ENCODE data around the gene SLC7A6.
A peak's percentile ranks its signal among the peaks of the same experiment; 100 is the strongest.

The SLC7A6 gene

GRCh38 chr16:68235108-68235886, 29.0 kb upstream of the SLC7A6 start:
- no peak for DNase-seq

GRCh38 chr16:68235887-68236136, 28.5 kb upstream of the SLC7A6 start, which contains the start of gene ESRP2:
ESRP2 (minus strand) TSS chr16:68236127; CDS start chr16:68236045, 82 bp downstream.
- no peak for DNase-seq

GRCh38 chr16:68236137-68236825, 28.0 kb upstream of the SLC7A6 start:
- DNase-seq = no peak

- no peak for DNase-seq
Observed at GRCh38 chr16:68236826-68237242, 27.5 kb upstream of the SLC7A6 start.

- DNase-seq = peak; percentile 98
Observed at GRCh38 chr16:68237243-68238028, 26.9 kb upstream of the SLC7A6 start.

GRCh38 chr16:68238029-68238345, 26.3 kb upstream of the SLC7A6 start:
- DNase-seq = no peak

- DNase-seq = no peak
Observed at GRCh38 chr16:68242085-68242484, 22.2 kb upstream of the SLC7A6 start.

GRCh38 chr16:68242926-68243858, 21.1 kb upstream of the SLC7A6 start:
- no peak for DNase-seq

- DNase-seq = no peak
Observed at GRCh38 chr16:68244481-68244902, 19.8 kb upstream of the SLC7A6 start.

GRCh38 chr16:68244903-68245853, 19.1 kb upstream of the SLC7A6 start, which contains the start of gene PLA2G15:
PLA2G15 (plus strand) TSS chr16:68245373; CDS start chr16:68245427, 54 bp downstream.
- DNase-seq = peak; percentile 96

- DNase-seq = no peak
Observed at GRCh38 chr16:68246121-68246520, 18.2 kb upstream of the SLC7A6 start.

GRCh38 chr16:68246666-68247065, 17.7 kb upstream of the SLC7A6 start:
- peak; percentile 59 for DNase-seq

GRCh38 chr16:68247400-68247799, 16.9 kb upstream of the SLC7A6 start:
- DNase-seq = peak; percentile 72

- DNase-seq = no peak
Observed at GRCh38 chr16:68247932-68248331, 16.4 kb upstream of the SLC7A6 start.

- DNase-seq = no peak
Observed at GRCh38 chr16:68249371-68249770, 15.0 kb upstream of the SLC7A6 start.

- DNase-seq = no peak
Observed at GRCh38 chr16:68250951-68251350, 13.4 kb upstream of the SLC7A6 start.

GRCh38 chr16:68251832-68252231, 12.5 kb upstream of the SLC7A6 start:
- DNase-seq = no peak

GRCh38 chr16:68252383-68252782, 11.9 kb upstream of the SLC7A6 start:
- DNase-seq = no peak

- DNase-seq = no peak
Observed at GRCh38 chr16:68253721-68254120, 10.6 kb upstream of the SLC7A6 start.

GRCh38 chr16:68255712-68256111, 8.6 kb upstream of the SLC7A6 start:
- DNase-seq = no peak

- no peak for DNase-seq
Observed at GRCh38 chr16:68257251-68257905, 6.9 kb upstream of the SLC7A6 start.

All from suppressor macrophage treated with lipopolysaccharide for 4 hours (primary cell).